Measurements from ENCODE around the gene MYLK2. TPM values are rescaled to one million over a fixed set of nuclear protein-coding genes. Genes with fewer than 3 reads are reported as not detected.
A peak's percentile ranks its signal among the peaks of the same experiment; 100 is the strongest.

The MYLK2 gene
- total and polyA plus RNA-seq, 2 of the 4 experiments (the other 2 are of a cell fraction): 0.18 to 0.27 TPM

DNA sequence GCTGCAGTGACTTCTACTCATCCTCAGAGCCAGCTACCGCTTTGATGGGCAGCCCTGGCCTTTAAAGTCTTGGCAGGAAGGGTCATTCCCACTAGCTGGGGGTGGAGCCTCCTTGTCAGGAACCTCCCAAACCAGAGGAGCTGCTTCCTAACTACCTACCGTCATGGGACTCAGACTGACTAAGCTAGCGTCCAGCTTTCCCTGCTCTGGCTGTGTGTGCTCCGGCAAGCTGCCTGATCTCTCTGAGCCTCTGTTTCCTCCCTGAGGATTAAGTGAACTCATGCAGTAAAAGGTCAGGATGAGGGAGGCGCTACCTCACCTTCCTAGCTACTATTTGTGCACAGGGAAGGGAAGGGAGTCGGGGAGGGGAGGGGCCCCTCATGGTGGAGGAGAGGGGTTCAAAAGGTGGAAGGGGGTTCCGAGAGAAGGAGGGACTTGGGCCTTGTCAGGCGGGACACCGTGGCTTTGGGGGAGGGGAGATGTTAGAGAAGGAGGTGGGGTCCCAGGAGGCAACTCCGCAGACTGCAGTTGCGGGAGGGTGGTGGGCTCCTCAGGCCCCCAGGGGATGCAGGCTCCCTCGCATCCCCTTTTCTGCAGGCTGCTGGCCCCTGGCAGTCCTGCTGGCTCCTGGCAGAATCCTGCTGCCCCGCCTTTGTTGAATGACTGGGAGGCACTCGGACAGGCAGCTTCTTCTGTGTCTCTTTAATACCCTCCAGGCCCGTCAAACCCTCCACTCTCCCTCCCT lies 41.4 kb downstream of the MYLK2 start:
- no peak overlapping the region for H2BK120ac ChIP-seq (ENCODE audit: low read depth, low read length)
- peaks cover 84% of the 10 kb centered on the region for H3K27me3 ChIP-seq (ENCODE audit: control insufficient read depth, insufficient read depth, low read length)
- no peak overlapping the region for H3K14ac ChIP-seq (replicated peaks; ENCODE audit: low read depth, low read length)
- H4K20me1 ChIP-seq (ENCODE audit: insufficient read depth, low read length): no peaks in the 10 kb centered on the region
- no peak overlapping the region for H3K56ac ChIP-seq (ENCODE audit: extremely low read depth, insufficient read depth, low read length)
- no peak for TF ChIP-seq CEBPB (IDR thresholded peaks at IDR 0.05; ENCODE audit: low read depth, low read length)
- no peak for TF ChIP-seq MXI1 (IDR thresholded peaks at IDR 0.05; ENCODE audit: borderline replicate concordance, low read depth, low read length)
- no peak for TF ChIP-seq CHD1 (IDR thresholded peaks at IDR 0.05; ENCODE audit: low read depth, low read length)
- no peak for TF ChIP-seq MAZ (IDR thresholded peaks at IDR 0.05; ENCODE audit: borderline replicate concordance, low read depth, low read length)
- TF ChIP-seq BHLHE40 (IDR thresholded peaks at IDR 0.05; ENCODE audit: low read depth, low read length): no peak
- TF ChIP-seq ELK1 (IDR thresholded peaks at IDR 0.05; ENCODE audit: borderline replicate concordance, low read depth, low read length): no peak
- no peak for TF ChIP-seq SMC3 (IDR thresholded peaks at IDR 0.05; ENCODE audit: low read depth, low read length)
- TF ChIP-seq CTCF (conservative IDR thresholded peaks at IDR 0.05; ENCODE audit: low read depth, low read length): no peak
- no peak for TF ChIP-seq MAFK (IDR thresholded peaks at IDR 0.05; ENCODE audit: low read depth, low read length)
- TF ChIP-seq POLR2A (IDR thresholded peaks at IDR 0.05; ENCODE audit: low read depth, low read length): no peak
- TF ChIP-seq NFE2L2 (IDR thresholded peaks at IDR 0.05; ENCODE audit: low read depth, low read length): no peak
- TF ChIP-seq RCOR1 (IDR thresholded peaks at IDR 0.05; ENCODE audit: insufficient replicate concordance, low read length): no peak
- TF ChIP-seq RAD21 (IDR thresholded peaks at IDR 0.05; ENCODE audit: low read length): no peak
- TF ChIP-seq FOS (IDR thresholded peaks at IDR 0.05; ENCODE audit: low read depth, low read length): no peak
- TF ChIP-seq USF2 (IDR thresholded peaks at IDR 0.05; ENCODE audit: low read depth, low read length): no peak
- H2BK5ac ChIP-seq (ENCODE audit: low read depth, low read length, poor library complexity, severe bottlenecking): no peak overlapping the region
- no TSS peak for BruUV-seq (replicated peaks)
- no peak overlapping the region for H3K9ac ChIP-seq (ENCODE audit: low read depth, low read length)
- no peak overlapping the region for H3K4ac ChIP-seq (ENCODE audit: low read depth, low read length)
- H4K91ac ChIP-seq (ENCODE audit: insufficient read depth, low read depth, low read length): no peak overlapping the region
- H2BK15ac ChIP-seq (ENCODE audit: low read depth, low read length): no peak overlapping the region
- peaks cover 2% of the 10 kb centered on the region; the same call in 1 of the 2 replicates for H3K4me1 ChIP-seq (ENCODE audit: control insufficient read depth, insufficient read depth, low read length)
- H3K36me3 ChIP-seq (ENCODE audit: control insufficient read depth, insufficient read depth, low read length): no peaks in the 10 kb centered on the region
- no peak; the same call in 1 of the 2 replicates for ATAC-seq (ENCODE audit: low read depth)
- no peak overlapping the region for H2AK9ac ChIP-seq (replicated peaks; ENCODE audit: low read depth, low read length, poor library complexity)
- no peak overlapping the region for H3K4me3 ChIP-seq (ENCODE audit: insufficient read depth, low read depth, low read length)
- ChIA-PET CTCF (interaction anchor here (0.9 kb wide), 2 partner anchors 10 to 171 kb away, joined by 3 read pairs; no protein-coding TSS in a partner anchor), POLR2A (ENCODE audit: unreplicated experiment) (no interaction called here)
- no peaks in the 10 kb centered on the region; the same call in 1 of the 2 replicates for H3K9me1 ChIP-seq (ENCODE audit: insufficient read depth, low read length)
- no peaks in the 10 kb centered on the region for H3K79me1 ChIP-seq (ENCODE audit: low read depth in 1 of 2, low read length in 2 of 2)
- H4K8ac ChIP-seq (ENCODE audit: low read depth in 2 of 2, low read length in 2 of 2): no peak overlapping the region
- H4K5ac ChIP-seq (ENCODE audit: low read depth, low read length): no peak overlapping the region
- H3K9me3 ChIP-seq (ENCODE audit: control insufficient read depth, insufficient read depth, low read length): no peaks in the 10 kb centered on the region
- intact Hi-C loops (cut with micrococcal nuclease) (no loop called here), dilution Hi-C loops (cut with HindIII; ENCODE audit: low sequenced_read_pairs, unreplicated experiment) (no loop called here), in situ Hi-C loops (cut with MboI; ENCODE audit: low sequenced_read_pairs) (no loop called here)
- H2BK20ac ChIP-seq (ENCODE audit: low read depth, low read length): no peak overlapping the region
- no peak for DNase-seq
- no peak overlapping the region for H3K27ac ChIP-seq (ENCODE audit: insufficient read depth, low read length)
- H3K4me2 ChIP-seq (ENCODE audit: low read depth, low read length): peak overlapping the region; percentile 78; the same call in 1 of the 2 replicates
- H3K18ac ChIP-seq (ENCODE audit: low read depth, low read length): no peak overlapping the region
- 0% methylated on average over 3 of the region's 15 CpGs; no CpG with 5 or more reads in 1 of the 2 experiments for WGBS, 2 experiments (ENCODE audit: extremely low coverage in 2 of 2, insufficient read length in 1 of 2)
- H2AFZ ChIP-seq (replicated peaks; ENCODE audit: low read length, poor library complexity): peak overlapping the region; percentile 85
- H3K23ac ChIP-seq (ENCODE audit: low read depth, low read length): no peak overlapping the region
- H2AK5ac ChIP-seq (ENCODE audit: low read depth, low read length): no peak overlapping the region

Measured in IMR-90 (cell line).